Urinary bladder (tissue), 2 donors: Measurements from ENCODE around the gene MYH9. TPM values are rescaled to one million over a fixed set of nuclear protein-coding genes. Genes with fewer than 3 reads are reported as not detected.

Source experiments
- polyA plus RNA-seq: library from polyadenylated mRNA; stranded (reverse); fragments of 200-250 nt; gene quantifications from one replicate; pipeline ENCODE4 v1.2.3, GENCODE V29; 2013
- small RNA-seq: library from RNA; depleted of rRNA; stranded (forward); fragments of <200 nt; gene quantifications from one replicate; pipeline ENCODE3, GENCODE V24; 2014
- total RNA-seq: library from RNA; depleted of rRNA; stranded (reverse); fragments of >200 nt; gene quantifications from one replicate; pipeline ENCODE4 v1.2.3, GENCODE V29; 2014
- donor health status: healthy.

MYH9 gene
- total and polyA plus RNA-seq, 2 donors: 150 to 258 TPM

Small RNA genes lying within 50 kb of the gene (small RNA-seq; reads per million reads assigned to genes)
- not detected for gene MIR6819

Other genes with a start within 250 kb of the MYH9 start
- 25.4 TPM for gene APOL3, start 227.2 kb downstream of the MYH9 start, total RNA-seq
- gene APOL3, start 227.2 kb downstream of the MYH9 start, polyA plus RNA-seq: 42.6 TPM
- gene APOL4, start 186.2 kb downstream of the MYH9 start, total RNA-seq: 33.9 TPM
- 12.4 TPM for gene APOL4, start 186.2 kb downstream of the MYH9 start, polyA plus RNA-seq
- gene APOL2, start 148.4 kb downstream of the MYH9 start, total RNA-seq: 35.5 TPM
- gene APOL2, start 148.4 kb downstream of the MYH9 start, polyA plus RNA-seq: 46.1 TPM
- 22.9 TPM for gene APOL1, start 134.8 kb downstream of the MYH9 start, total RNA-seq
- gene APOL1, start 134.8 kb downstream of the MYH9 start, polyA plus RNA-seq: 71.5 TPM
- gene TXN2, start 93.7 kb upstream of the MYH9 start, total RNA-seq: 10.9 TPM
- 98.5 TPM for gene TXN2, start 93.7 kb upstream of the MYH9 start, polyA plus RNA-seq
- 9.9 TPM for gene FOXRED2, start 119.1 kb upstream of the MYH9 start, total RNA-seq
- 10.9 TPM for gene FOXRED2, start 119.1 kb upstream of the MYH9 start, polyA plus RNA-seq
- 227 TPM for gene EIF3D, start 141.2 kb upstream of the MYH9 start, total RNA-seq
- gene EIF3D, start 141.2 kb upstream of the MYH9 start, polyA plus RNA-seq: 190 TPM